Upper lobe of left lung (tissue), 6 donors: ENCODE data around the gene PRIM2. TPM values are rescaled to one million over a fixed set of nuclear protein-coding genes. Genes with fewer than 3 reads are reported as not detected.
"Not testable (repeated sequence)": the region's sequence is repeated elsewhere in the genome, so short reads cannot be mapped to it uniquely, and the experiment has no call there.

Experiments
- ATAC-seq, 2 donors: fragments of 200-7000 bp; cut with Tn5 transposase; one replicate each; pipeline ENCODE4 v1.9.1; 2022; ENCODE audit warnings: mild to moderate bottlenecking in 2 of 2, moderate library complexity in 2 of 2; ENCODE audit not compliant: low FRiP score in 2 of 2
- DNase-seq, 2 donors: peaks; one replicate each; pipeline ENCODE4 v3.0.0-alpha.2; 2019 to 2020
- H3K27ac ChIP-seq, 4 donors: fragments of 200-600 bp; sonication (generic); one replicate each; pipeline ENCODE4 v1.5.1; 2016 to 2019
- H3K27me3 ChIP-seq, 4 donors: fragments of 200-600 bp; sonication (generic); one replicate each; pipeline ENCODE4 v1.5.1; 2017 to 2019
- H3K36me3 ChIP-seq, 4 donors: fragments of 200-600 bp; sonication (generic); one replicate each; pipeline ENCODE4 v1.5.1; 2016 to 2019
- H3K4me1 ChIP-seq, 4 donors: fragments of 200-600 bp; sonication (generic); one replicate each; pipeline ENCODE4 v1.5.1; 2018 to 2019
- H3K4me3 ChIP-seq, 4 donors: fragments of 200-600 bp; sonication (generic); one replicate each; pipeline ENCODE4 v1.5.1; 2017 to 2019; ENCODE audit warnings: mild to moderate bottlenecking in 2 of 4, moderate library complexity in 1 of 4
- H3K9me3 ChIP-seq, 4 donors: fragments of 200-600 bp; sonication (generic); one replicate each; pipeline ENCODE4 v1.5.1; 2018 to 2019
- CTCF ChIP-seq, 6 experiments: fragments of 450-650 bp in 4 of 6; fragments of 200-600 bp in 2 of 6; sonication (generic) in 2 of 6; IDR thresholded peaks; one replicate each; pipeline ENCODE4 v1.5.1; 2016 to 2019; ENCODE audit warnings: antibody characterized with exemption in 6 of 6
- EP300 ChIP-seq, 4 donors: sonication (generic); formaldehyde crosslinking; IDR thresholded peaks; one replicate each; pipeline ENCODE4 v1.5.1; 2017; ENCODE audit warnings: antibody characterized with exemption in 4 of 4, control low read depth in 2 of 4
- POLR2A ChIP-seq, 4 donors: fragments of 450-650 bp; IDR thresholded peaks; one replicate each; pipeline ENCODE4 v1.5.1; 2016 to 2017; ENCODE audit warnings: antibody characterized with exemption in 4 of 4, mild to moderate bottlenecking in 2 of 4
- POLR2AphosphoS5 ChIP-seq, 2 donors: sonication (generic); formaldehyde crosslinking; IDR thresholded peaks; one replicate each; pipeline ENCODE4 v1.5.1; 2017; ENCODE audit warnings: antibody characterized with exemption in 2 of 2
- WGBS, 2 donors: methylation state at CpG; one replicate each; pipeline ENCODE4 v1.1.5; 2017 to 2018; 5-methylcytosine and 5-hydroxymethylcytosine counted together
- total RNA-seq, 6 donors: library from RNA; depleted of rRNA in 4 of 6; stranded (reverse); fragments of >200 nt in 4 of 6; gene quantifications; one replicate each; pipeline versions ENCODE4 v1.1.0 to v1.2.1, GENCODE V29; 2016 to 2021
- donor health status: DM: no; HTN: no; CAD: no; lungs with moderate emphysema.
- donor health status: DM: no; HTN: yes; CAD: no; lungs with severe emphysema.

The PRIM2 gene
- total RNA-seq, 6 donors from 2014 or later: 5.2 to 13.5 (median 7.3) TPM

GRCh38 chr6:57461022-57461421, 143.6 kb downstream of the PRIM2 start:
- not testable (repeated sequence) for DNase-seq, ATAC-seq
- WGBS, 2 donors: 66 to 80% methylated on average over 3 to 4 of the region's 4 CpGs

GRCh38 chr6:57463809-57464208, 146.4 kb downstream of the PRIM2 start:
- H3K9me3 ChIP-seq, ATAC-seq, H3K4me3 ChIP-seq, H3K4me1 ChIP-seq, DNase-seq, H3K36me3 ChIP-seq, H3K27ac ChIP-seq, H3K27me3 ChIP-seq: not testable (repeated sequence)
- 82 to 87% methylated on average over 5 of the region's 5 CpGs for WGBS, 2 donors

More at GRCh38 chr6:57461022-57461421, 143.6 kb downstream of the PRIM2 start:
- H3K9me3 ChIP-seq, H3K27me3 ChIP-seq, H3K27ac ChIP-seq, H3K36me3 ChIP-seq, H3K4me1 ChIP-seq, H3K4me3 ChIP-seq: not testable (repeated sequence)

GRCh38 chr6:57465968-57466367, 148.5 kb downstream of the PRIM2 start:
- H3K4me1 ChIP-seq, H3K36me3 ChIP-seq, H3K9me3 ChIP-seq, DNase-seq, H3K27ac ChIP-seq, H3K27me3 ChIP-seq, H3K4me3 ChIP-seq, ATAC-seq: not testable (repeated sequence)
- 90 to 95% methylated on average over 3 of the region's 3 CpGs for WGBS, 2 donors

- no peak for ATAC-seq
- Histone ChIP-seq H3K4me3 (no peak overlapping the region), H3K9me3 (no peaks in the 10 kb centered on the region), H3K36me3 (no peaks in the 10 kb centered on the region), H3K27ac (no peak overlapping the region), H3K4me1 (peaks cover 0 to 6% (median 4%) of the 10 kb centered on the region in 4 donors), H3K27me3 (no peaks in the 10 kb centered on the region)
- no peak for DNase-seq
- no peak for TF ChIP-seq POLR2AphosphoS5 (IDR thresholded peaks at IDR 0.05)
- no peak for TF ChIP-seq EP300 (IDR thresholded peaks at IDR 0.05)
- no peak for TF ChIP-seq POLR2A (IDR thresholded peaks at IDR 0.05)
- no peak for TF ChIP-seq CTCF (IDR thresholded peaks at IDR 0.05)
- 66 to 83% methylated on average over 3 of the region's 3 CpGs for WGBS, 2 donors
These were observed 151.6 kb downstream of the PRIM2 start for GRCh38 chr6:57469072-57469471.

DNA sequence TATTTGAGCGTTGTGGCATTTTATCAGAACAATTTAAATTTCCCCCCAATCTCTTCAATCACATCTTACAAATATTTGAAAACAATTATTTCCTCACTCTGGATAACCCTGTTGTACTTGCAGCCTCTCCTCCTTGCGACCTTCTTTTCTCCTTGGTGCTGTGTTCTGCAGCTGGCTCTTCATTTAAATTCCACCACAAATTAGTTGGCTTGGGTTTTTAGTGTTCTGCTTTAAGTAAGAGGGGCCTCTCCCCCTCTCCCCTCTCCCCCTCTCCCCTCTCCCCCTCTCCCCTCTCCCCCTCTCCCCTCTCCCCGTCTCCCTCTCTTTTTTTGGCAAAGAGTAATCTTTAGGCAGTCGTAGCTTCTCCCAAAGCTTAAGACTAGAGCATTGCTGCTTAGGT, 152.7 kb downstream of the PRIM2 start:
- H3K36me3 ChIP-seq, DNase-seq, H3K9me3 ChIP-seq, H3K27me3 ChIP-seq, H3K4me3 ChIP-seq, H3K27ac ChIP-seq, ATAC-seq, H3K4me1 ChIP-seq: not testable (repeated sequence)
- 61 to 87% methylated on average over 3 to 4 of the region's 4 CpGs for WGBS, 2 donors

GRCh38 chr6:57471314-57471864, 154.0 kb downstream of the PRIM2 start:
- H3K36me3 ChIP-seq, DNase-seq, H3K9me3 ChIP-seq, H3K27ac ChIP-seq, H3K4me3 ChIP-seq, H3K27me3 ChIP-seq, H3K4me1 ChIP-seq, ATAC-seq: not testable (repeated sequence)
- 79 to 100% methylated on average over 1 of the region's 1 CpG for WGBS, 2 donors

GRCh38 chr6:57472861-57473362, 155.5 kb downstream of the PRIM2 start:
- not testable (repeated sequence) for H3K27ac ChIP-seq, H3K36me3 ChIP-seq, H3K4me1 ChIP-seq, DNase-seq, H3K9me3 ChIP-seq, H3K27me3 ChIP-seq, H3K4me3 ChIP-seq
- ATAC-seq: peak in 1 of 2 donors; percentile 80
- WGBS, 2 donors: 47 to 56% methylated on average over 3 of the region's 3 CpGs

GRCh38 chr6:57474862-57475475, 157.5 kb downstream of the PRIM2 start:
- 71 to 78% methylated on average over 6 of the region's 6 CpGs for WGBS, 2 donors
- not testable (repeated sequence) for H3K27me3 ChIP-seq, H3K9me3 ChIP-seq, ATAC-seq, H3K4me1 ChIP-seq, H3K4me3 ChIP-seq, H3K36me3 ChIP-seq, H3K27ac ChIP-seq, DNase-seq

DNA sequence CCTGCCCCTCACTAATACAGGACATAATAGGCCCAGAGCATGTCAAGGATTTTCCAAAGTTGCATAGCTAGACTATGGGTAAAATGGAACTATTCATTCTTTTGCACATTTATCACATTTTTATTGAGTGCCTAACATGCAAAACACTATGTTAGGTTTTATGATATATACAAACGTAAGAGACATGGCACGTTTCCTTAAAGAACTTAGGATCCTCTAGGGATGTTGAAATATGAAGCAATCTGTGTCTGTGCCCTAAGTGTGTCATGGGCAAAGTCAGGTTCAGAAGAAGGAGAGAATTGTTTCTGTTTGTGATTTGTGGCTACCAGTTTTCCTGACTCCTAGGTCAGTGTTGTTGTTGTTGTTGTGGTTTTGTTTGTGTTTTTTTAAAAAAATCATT, 158.2 kb downstream of the PRIM2 start:
- not testable (repeated sequence) for DNase-seq, ATAC-seq, H3K9me3 ChIP-seq, H3K4me1 ChIP-seq, H3K36me3 ChIP-seq, H3K4me3 ChIP-seq, H3K27me3 ChIP-seq, H3K27ac ChIP-seq
- 73 to 79% methylated on average over 2 of the region's 2 CpGs for WGBS, 2 donors

- H3K36me3 ChIP-seq, H3K4me3 ChIP-seq, H3K27ac ChIP-seq, DNase-seq, ATAC-seq, H3K9me3 ChIP-seq, H3K27me3 ChIP-seq, H3K4me1 ChIP-seq: not testable (repeated sequence)
These were observed 162.8 kb downstream of the PRIM2 start for GRCh38 chr6:57480194-57480593.

GRCh38 chr6:57481121-57481520, 163.7 kb downstream of the PRIM2 start:
- 75 to 93% methylated on average over 1 of the region's 1 CpG for WGBS, 2 donors
- ATAC-seq, H3K4me1 ChIP-seq, H3K4me3 ChIP-seq, DNase-seq, H3K27ac ChIP-seq, H3K36me3 ChIP-seq, H3K27me3 ChIP-seq, H3K9me3 ChIP-seq: not testable (repeated sequence)

DNA sequence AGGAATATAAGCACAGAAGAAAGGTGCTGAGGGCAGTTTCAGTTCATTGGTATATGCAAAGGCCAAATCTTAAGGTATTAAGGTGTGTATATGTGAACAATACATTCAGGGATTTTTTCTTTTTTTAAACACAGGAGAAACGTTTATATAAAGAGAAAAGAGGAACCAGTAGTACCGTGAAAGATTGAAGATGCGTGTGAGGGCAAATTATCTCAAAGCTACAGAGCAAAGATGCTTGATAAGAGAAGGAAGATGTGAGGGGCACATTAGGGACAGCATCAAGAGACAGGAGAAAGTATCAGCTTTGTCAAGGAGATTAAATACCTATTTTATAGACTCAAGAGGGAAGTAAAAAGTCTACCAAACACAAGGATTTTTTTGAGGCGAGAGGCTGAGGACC, 165.0 kb downstream of the PRIM2 start:
- not testable (repeated sequence) for H3K27me3 ChIP-seq, ATAC-seq, H3K4me1 ChIP-seq, DNase-seq, H3K4me3 ChIP-seq, H3K27ac ChIP-seq, H3K9me3 ChIP-seq, H3K36me3 ChIP-seq
- 76 to 78% methylated on average over 4 of the region's 4 CpGs for WGBS, 2 donors
